WTC11 (cell line): ENCODE measurements around the gene ADCYAP1R1. TPM values are rescaled to one million over a fixed set of nuclear protein-coding genes. Genes with fewer than 3 reads are reported as not detected.

Experiments used
- ATAC-seq: fragments of 200-7000 bp; cut with Tn5 transposase; 2 replicates; pipeline ENCODE4 v1.10.0; 2021; ENCODE audit warnings: mild to moderate bottlenecking, moderate library complexity
- CTCF ChIA-PET: fragments of 300-600 bp; sonication (Branson Sonifier 250); formaldehyde crosslinking; loops from one replicate; lab custom pipeline; 2021; ENCODE audit warnings: antibody characterized with exemption; lab: Charles Lee
- POLR2A ChIA-PET: fragments of 350-600 bp; sonication (Branson Sonifier 250); formaldehyde crosslinking; loops from one replicate; lab custom pipeline; 2021; ENCODE audit warnings: antibody characterized with exemption; lab: Charles Lee
- DNase-seq: peaks from one replicate; pipeline ENCODE4 v3.0.0; 2021; ENCODE audit warnings: low spot score
- H3K27ac Mint-ChIP-seq: 2 replicates; pipeline ENCODE4 v1.8.0; 2021; ENCODE audit warnings: mixed read lengths
- H3K27me3 Mint-ChIP-seq: 2 replicates; pipeline ENCODE4 v1.8.0; 2021; ENCODE audit warnings: low read depth, mild to moderate bottlenecking, moderate library complexity, mixed read lengths
- H3K36me3 Mint-ChIP-seq: 2 replicates; pipeline ENCODE4 v1.8.0; 2021; ENCODE audit warnings: mixed read lengths
- H3K4me1 Mint-ChIP-seq: 2 replicates; pipeline ENCODE4 v1.8.0; 2022; ENCODE audit warnings: mixed read lengths
- H3K4me3 Mint-ChIP-seq: 2 replicates; pipeline ENCODE4 v1.8.0; 2021; ENCODE audit warnings: mild to moderate bottlenecking, moderate library complexity, mixed read lengths
- H3K9me3 Mint-ChIP-seq: 2 replicates; pipeline ENCODE4 v1.8.0; 2021; ENCODE audit warnings: mixed read lengths
- ELF4 ChIP-seq: sonication (generic); formaldehyde crosslinking; IDR thresholded peaks from 2 replicates; pipeline ENCODE4 v1.8.1; 2022; ENCODE audit warnings: low read depth, mild to moderate bottlenecking, moderate library complexity, missing genetic modification reagents
- EMX1 ChIP-seq: fragments of 250-450 bp; sonication (Bioruptor Pico); IDR thresholded peaks from 2 replicates; pipeline ENCODE4 v1.8.0; 2021; ENCODE audit warnings: mild to moderate bottlenecking
- ESRRA ChIP-seq: sonication (generic); formaldehyde crosslinking; IDR thresholded peaks from 2 replicates; pipeline ENCODE4 v1.8.1; 2022; ENCODE audit warnings: mild to moderate bottlenecking, missing genetic modification reagents, borderline replicate concordance
- ETV6 ChIP-seq: sonication (generic); formaldehyde crosslinking; IDR thresholded peaks from 2 replicates; pipeline ENCODE4 v1.8.1; 2022; ENCODE audit warnings: mild to moderate bottlenecking, missing genetic modification reagents
- FOXJ3 ChIP-seq: sonication (generic); formaldehyde crosslinking; IDR thresholded peaks from 2 replicates; pipeline ENCODE4 v1.9.0; 2021; ENCODE audit warnings: missing genetic modification reagents, mild to moderate bottlenecking, borderline replicate concordance
- HMGXB4 ChIP-seq: sonication (generic); formaldehyde crosslinking; IDR thresholded peaks from 2 replicates; pipeline ENCODE4 v1.8.1; 2023; ENCODE audit warnings: mild to moderate bottlenecking, moderate library complexity, missing genetic modification reagents
- JUN ChIP-seq: sonication (generic); formaldehyde crosslinking; IDR thresholded peaks from 2 replicates; pipeline ENCODE4 v1.8.0; 2023; ENCODE audit warnings: mild to moderate bottlenecking, missing genetic modification reagents
- MXD4 ChIP-seq: fragments of 250-450 bp; sonication (Bioruptor Pico); IDR thresholded peaks from 2 replicates; pipeline ENCODE4 v1.8.0; 2021; ENCODE audit warnings: mild to moderate bottlenecking, moderate library complexity, borderline replicate concordance
- NFYB ChIP-seq: sonication (generic); formaldehyde crosslinking; conservative IDR thresholded peaks from 2 replicates; pipeline ENCODE4 v1.8.0; 2022; ENCODE audit warnings: low read depth, missing genetic modification reagents
- NR2C2 ChIP-seq: sonication (generic); formaldehyde crosslinking; IDR thresholded peaks from 2 replicates; pipeline ENCODE4 v1.8.0; 2022; ENCODE audit warnings: mild to moderate bottlenecking, missing genetic modification reagents
- PREB ChIP-seq: sonication (generic); formaldehyde crosslinking; IDR thresholded peaks from 2 replicates; pipeline ENCODE4 v1.8.1; 2022; ENCODE audit warnings: mild to moderate bottlenecking, missing genetic modification reagents, moderate library complexity, borderline replicate concordance
- SOX15 ChIP-seq: fragments of 250-450 bp; sonication (Bioruptor Pico); IDR thresholded peaks from 2 replicates; pipeline ENCODE4 v1.9.0; 2021; ENCODE audit warnings: mild to moderate bottlenecking
- TCF7 ChIP-seq: sonication (generic); formaldehyde crosslinking; IDR thresholded peaks from 2 replicates; pipeline ENCODE4 v1.8.0; 2022; ENCODE audit warnings: mild to moderate bottlenecking, low read depth, missing genetic modification reagents, moderate library complexity
- TEAD1 ChIP-seq: sonication (generic); formaldehyde crosslinking; IDR thresholded peaks from 2 replicates; pipeline ENCODE4 v1.8.0; 2022; ENCODE audit warnings: mild to moderate bottlenecking, missing genetic modification reagents
- ZNF219 ChIP-seq: sonication (generic); formaldehyde crosslinking; IDR thresholded peaks from 2 replicates; pipeline ENCODE4 v1.8.0; 2023; ENCODE audit warnings: missing genetic modification reagents, mild to moderate bottlenecking, borderline replicate concordance
- ZNF396 ChIP-seq: fragments of 250-450 bp; sonication (Bioruptor Pico); IDR thresholded peaks from 2 replicates; pipeline ENCODE4 v1.8.0; 2021; ENCODE audit warnings: mild to moderate bottlenecking, moderate library complexity, borderline replicate concordance
- ZNF416 ChIP-seq: fragments of 250-450 bp; sonication (Bioruptor Pico); IDR thresholded peaks from 2 replicates; pipeline ENCODE4 v1.9.0; 2021; ENCODE audit warnings: mild to moderate bottlenecking, inconsistent platforms
- total RNA-seq: library from RNA; stranded (reverse); gene quantifications from 3 replicates; pipeline ENCODE4 v1.2.3, GENCODE V29; 2021
- TF ChIP-seq, protein P1 (sequence below): sonication (generic); formaldehyde crosslinking; IDR thresholded peaks from 2 replicates; pipeline ENCODE4 v1.8.0; 2023; ENCODE audit warnings: missing genetic modification reagents, mild to moderate bottlenecking, borderline replicate concordance
- TF ChIP-seq, protein P2 (sequence below): fragments of 250-450 bp; sonication (Bioruptor Pico); IDR thresholded peaks from 2 replicates; pipeline ENCODE4 v1.9.0; 2021; ENCODE audit warnings: mild to moderate bottlenecking
- TF ChIP-seq, protein P3 (sequence below): fragments of 200-600 bp; IDR thresholded peaks from 2 replicates; pipeline ENCODE4 v1.8.0; 2022; ENCODE audit warnings: antibody characterized with exemption
- TF ChIP-seq, protein P4 (sequence below): sonication (generic); formaldehyde crosslinking; conservative IDR thresholded peaks from 2 replicates; pipeline ENCODE4 v1.8.1; 2022; ENCODE audit warnings: mild to moderate bottlenecking, missing genetic modification reagents
- TF ChIP-seq, protein P5 (sequence below): fragments of 250-450 bp; sonication (Bioruptor Pico); IDR thresholded peaks from 2 replicates; pipeline ENCODE4 v1.9.0; 2021; ENCODE audit warnings: mild to moderate bottlenecking
- TF ChIP-seq, protein P6 (sequence below): sonication (generic); formaldehyde crosslinking; IDR thresholded peaks from 2 replicates; pipeline ENCODE4 v1.8.1; 2023; ENCODE audit warnings: mild to moderate bottlenecking, missing genetic modification reagents, moderate library complexity

The ADCYAP1R1 gene
- total RNA-seq, 1 experiment from 2014 or later, result 9.9 TPM

DNA sequence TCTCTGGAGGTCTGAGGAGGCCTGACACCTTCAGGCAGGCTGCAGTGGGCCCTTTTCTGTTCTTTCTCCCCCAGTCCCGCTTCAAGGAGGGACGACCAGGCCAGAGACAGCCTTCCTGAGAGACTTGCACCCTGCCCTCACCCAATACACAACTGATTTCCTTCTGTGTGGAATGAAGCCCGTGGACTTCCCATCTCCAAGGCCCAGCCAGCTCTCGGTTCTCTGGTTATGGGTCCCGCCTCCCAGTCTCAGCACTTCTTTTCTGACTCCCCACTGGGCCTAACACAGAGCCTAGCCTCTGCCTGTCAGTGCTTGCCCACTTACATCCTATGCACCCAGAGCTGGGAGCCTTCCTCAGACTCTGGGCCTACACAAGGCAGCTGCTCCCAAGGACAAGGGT lies 24.1 kb upstream of the ADCYAP1R1 start (continued):
- TF ChIP-seq, protein P1, sequence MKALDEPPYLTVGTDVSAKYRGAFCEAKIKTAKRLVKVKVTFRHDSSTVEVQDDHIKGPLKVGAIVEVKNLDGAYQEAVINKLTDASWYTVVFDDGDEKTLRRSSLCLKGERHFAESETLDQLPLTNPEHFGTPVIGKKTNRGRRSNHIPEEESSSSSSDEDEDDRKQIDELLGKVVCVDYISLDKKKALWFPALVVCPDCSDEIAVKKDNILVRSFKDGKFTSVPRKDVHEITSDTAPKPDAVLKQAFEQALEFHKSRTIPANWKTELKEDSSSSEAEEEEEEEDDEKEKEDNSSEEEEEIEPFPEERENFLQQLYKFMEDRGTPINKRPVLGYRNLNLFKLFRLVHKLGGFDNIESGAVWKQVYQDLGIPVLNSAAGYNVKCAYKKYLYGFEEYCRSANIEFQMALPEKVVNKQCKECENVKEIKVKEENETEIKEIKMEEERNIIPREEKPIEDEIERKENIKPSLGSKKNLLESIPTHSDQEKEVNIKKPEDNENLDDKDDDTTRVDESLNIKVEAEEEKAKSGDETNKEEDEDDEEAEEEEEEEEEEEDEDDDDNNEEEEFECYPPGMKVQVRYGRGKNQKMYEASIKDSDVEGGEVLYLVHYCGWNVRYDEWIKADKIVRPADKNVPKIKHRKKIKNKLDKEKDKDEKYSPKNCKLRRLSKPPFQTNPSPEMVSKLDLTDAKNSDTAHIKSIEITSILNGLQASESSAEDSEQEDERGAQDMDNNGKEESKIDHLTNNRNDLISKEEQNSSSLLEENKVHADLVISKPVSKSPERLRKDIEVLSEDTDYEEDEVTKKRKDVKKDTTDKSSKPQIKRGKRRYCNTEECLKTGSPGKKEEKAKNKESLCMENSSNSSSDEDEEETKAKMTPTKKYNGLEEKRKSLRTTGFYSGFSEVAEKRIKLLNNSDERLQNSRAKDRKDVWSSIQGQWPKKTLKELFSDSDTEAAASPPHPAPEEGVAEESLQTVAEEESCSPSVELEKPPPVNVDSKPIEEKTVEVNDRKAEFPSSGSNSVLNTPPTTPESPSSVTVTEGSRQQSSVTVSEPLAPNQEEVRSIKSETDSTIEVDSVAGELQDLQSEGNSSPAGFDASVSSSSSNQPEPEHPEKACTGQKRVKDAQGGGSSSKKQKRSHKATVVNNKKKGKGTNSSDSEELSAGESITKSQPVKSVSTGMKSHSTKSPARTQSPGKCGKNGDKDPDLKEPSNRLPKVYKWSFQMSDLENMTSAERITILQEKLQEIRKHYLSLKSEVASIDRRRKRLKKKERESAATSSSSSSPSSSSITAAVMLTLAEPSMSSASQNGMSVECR (CRISPR knock-in tag), result no peak
- TF ChIP-seq, protein P2, sequence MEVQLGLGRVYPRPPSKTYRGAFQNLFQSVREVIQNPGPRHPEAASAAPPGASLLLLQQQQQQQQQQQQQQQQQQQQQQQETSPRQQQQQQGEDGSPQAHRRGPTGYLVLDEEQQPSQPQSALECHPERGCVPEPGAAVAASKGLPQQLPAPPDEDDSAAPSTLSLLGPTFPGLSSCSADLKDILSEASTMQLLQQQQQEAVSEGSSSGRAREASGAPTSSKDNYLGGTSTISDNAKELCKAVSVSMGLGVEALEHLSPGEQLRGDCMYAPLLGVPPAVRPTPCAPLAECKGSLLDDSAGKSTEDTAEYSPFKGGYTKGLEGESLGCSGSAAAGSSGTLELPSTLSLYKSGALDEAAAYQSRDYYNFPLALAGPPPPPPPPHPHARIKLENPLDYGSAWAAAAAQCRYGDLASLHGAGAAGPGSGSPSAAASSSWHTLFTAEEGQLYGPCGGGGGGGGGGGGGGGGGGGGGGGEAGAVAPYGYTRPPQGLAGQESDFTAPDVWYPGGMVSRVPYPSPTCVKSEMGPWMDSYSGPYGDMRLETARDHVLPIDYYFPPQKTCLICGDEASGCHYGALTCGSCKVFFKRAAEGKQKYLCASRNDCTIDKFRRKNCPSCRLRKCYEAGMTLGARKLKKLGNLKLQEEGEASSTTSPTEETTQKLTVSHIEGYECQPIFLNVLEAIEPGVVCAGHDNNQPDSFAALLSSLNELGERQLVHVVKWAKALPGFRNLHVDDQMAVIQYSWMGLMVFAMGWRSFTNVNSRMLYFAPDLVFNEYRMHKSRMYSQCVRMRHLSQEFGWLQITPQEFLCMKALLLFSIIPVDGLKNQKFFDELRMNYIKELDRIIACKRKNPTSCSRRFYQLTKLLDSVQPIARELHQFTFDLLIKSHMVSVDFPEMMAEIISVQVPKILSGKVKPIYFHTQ (CRISPR knock-in tag), result no peak
- TF ChIP-seq JUN (CRISPR knock-in tag), result no peak
- TF ChIP-seq, all 79 proteins: peak for 0

DNA sequence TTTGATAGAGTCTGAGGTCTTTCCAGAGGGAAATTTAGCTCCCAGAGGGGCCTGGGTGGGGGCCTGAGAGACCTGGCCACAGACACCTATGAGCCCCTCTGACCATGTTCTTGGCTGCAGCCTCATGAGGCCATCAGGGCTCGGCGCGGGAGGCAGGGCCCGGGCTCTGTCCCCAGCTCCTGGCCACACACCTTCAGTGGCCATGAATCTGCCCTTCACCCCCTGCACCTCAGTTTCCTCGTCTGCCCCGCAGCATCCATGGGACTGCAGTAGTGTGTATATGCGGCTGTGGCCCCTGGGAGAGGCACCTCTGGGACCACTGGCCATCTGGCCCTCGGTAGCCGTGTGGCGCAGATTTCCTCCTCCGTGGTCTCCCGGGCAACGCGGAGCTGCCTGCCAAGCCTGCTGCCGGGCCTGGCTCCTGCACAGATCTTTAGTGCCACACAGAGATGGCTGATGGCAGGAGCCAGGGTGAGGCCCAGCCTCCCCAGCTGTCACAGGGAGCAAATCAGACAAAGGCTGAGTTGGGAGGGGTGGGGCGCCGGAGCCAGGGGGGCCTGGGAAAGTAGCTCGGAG lies 23.6 kb upstream of the ADCYAP1R1 start:
- CTCF ChIA-PET, result interaction anchor here (0.8 to 4.3 kb wide), 5 partner anchors 23 to 93 kb away, joined by 3 to 49 read pairs (median 15); partner anchors contain the start of gene ADCYAP1R1
- H3K27ac Mint-ChIP-seq, result no peak overlapping the region
- H3K9me3 Mint-ChIP-seq, result peaks cover 11% of the 10 kb centered on the region
- ATAC-seq (no peak), DNase-seq (no peak)
- POLR2A ChIA-PET, result interaction anchor here (1.1 kb wide), 1 partner anchor 15 kb away, joined by 3 read pairs; no protein-coding TSS in a partner anchor
- no peak overlapping the region for H3K4me3 Mint-ChIP-seq
- TF ChIP-seq FOXJ3 (CRISPR knock-in tag) (no peak), PREB (no peak), NFYB (CRISPR knock-in tag) (no peak), TEAD1 (CRISPR knock-in tag) (no peak), ZNF396 (CRISPR knock-in tag) (no peak), HMGXB4 (no peak), ZNF219 (CRISPR knock-in tag) (no peak), ETV6 (no peak), EMX1 (CRISPR knock-in tag) (no peak), ELF4 (CRISPR knock-in tag) (no peak), TCF7 (CRISPR knock-in tag) (no peak), MXD4 (no peak), NR2C2 (CRISPR knock-in tag) (no peak), SOX15 (CRISPR knock-in tag) (no peak), ESRRA (CRISPR knock-in tag) (no peak), ZNF416 (CRISPR knock-in tag) (no peak)
- TF ChIP-seq, protein P3, sequence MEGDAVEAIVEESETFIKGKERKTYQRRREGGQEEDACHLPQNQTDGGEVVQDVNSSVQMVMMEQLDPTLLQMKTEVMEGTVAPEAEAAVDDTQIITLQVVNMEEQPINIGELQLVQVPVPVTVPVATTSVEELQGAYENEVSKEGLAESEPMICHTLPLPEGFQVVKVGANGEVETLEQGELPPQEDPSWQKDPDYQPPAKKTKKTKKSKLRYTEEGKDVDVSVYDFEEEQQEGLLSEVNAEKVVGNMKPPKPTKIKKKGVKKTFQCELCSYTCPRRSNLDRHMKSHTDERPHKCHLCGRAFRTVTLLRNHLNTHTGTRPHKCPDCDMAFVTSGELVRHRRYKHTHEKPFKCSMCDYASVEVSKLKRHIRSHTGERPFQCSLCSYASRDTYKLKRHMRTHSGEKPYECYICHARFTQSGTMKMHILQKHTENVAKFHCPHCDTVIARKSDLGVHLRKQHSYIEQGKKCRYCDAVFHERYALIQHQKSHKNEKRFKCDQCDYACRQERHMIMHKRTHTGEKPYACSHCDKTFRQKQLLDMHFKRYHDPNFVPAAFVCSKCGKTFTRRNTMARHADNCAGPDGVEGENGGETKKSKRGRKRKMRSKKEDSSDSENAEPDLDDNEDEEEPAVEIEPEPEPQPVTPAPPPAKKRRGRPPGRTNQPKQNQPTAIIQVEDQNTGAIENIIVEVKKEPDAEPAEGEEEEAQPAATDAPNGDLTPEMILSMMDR, result no peak
- TF ChIP-seq, protein P4, sequence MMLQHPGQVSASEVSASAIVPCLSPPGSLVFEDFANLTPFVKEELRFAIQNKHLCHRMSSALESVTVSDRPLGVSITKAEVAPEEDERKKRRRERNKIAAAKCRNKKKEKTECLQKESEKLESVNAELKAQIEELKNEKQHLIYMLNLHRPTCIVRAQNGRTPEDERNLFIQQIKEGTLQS, result no peak
- TF ChIP-seq, protein P5, sequence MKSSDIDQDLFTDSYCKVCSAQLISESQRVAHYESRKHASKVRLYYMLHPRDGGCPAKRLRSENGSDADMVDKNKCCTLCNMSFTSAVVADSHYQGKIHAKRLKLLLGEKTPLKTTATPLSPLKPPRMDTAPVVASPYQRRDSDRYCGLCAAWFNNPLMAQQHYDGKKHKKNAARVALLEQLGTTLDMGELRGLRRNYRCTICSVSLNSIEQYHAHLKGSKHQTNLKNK (CRISPR knock-in tag), result no peak
- TF ChIP-seq, protein P6, sequence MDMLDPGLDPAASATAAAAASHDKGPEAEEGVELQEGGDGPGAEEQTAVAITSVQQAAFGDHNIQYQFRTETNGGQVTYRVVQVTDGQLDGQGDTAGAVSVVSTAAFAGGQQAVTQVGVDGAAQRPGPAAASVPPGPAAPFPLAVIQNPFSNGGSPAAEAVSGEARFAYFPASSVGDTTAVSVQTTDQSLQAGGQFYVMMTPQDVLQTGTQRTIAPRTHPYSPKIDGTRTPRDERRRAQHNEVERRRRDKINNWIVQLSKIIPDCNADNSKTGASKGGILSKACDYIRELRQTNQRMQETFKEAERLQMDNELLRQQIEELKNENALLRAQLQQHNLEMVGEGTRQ (CRISPR knock-in tag), result no peak
- H3K4me1 Mint-ChIP-seq, result peaks cover 26% of the 10 kb centered on the region
- H3K36me3 Mint-ChIP-seq, result no peaks in the 10 kb centered on the region
- H3K27me3 Mint-ChIP-seq, result peaks cover 6% of the 10 kb centered on the region
